ENCODE results near the gene CEP250. TPM values are rescaled to one million over a fixed set of nuclear protein-coding genes. Genes with fewer than 3 reads are reported as not detected.

The CEP250 gene
- total and polyA plus RNA-seq, 9 donors, result 15.0 to 34.8 (median 25.0) TPM

DNA sequence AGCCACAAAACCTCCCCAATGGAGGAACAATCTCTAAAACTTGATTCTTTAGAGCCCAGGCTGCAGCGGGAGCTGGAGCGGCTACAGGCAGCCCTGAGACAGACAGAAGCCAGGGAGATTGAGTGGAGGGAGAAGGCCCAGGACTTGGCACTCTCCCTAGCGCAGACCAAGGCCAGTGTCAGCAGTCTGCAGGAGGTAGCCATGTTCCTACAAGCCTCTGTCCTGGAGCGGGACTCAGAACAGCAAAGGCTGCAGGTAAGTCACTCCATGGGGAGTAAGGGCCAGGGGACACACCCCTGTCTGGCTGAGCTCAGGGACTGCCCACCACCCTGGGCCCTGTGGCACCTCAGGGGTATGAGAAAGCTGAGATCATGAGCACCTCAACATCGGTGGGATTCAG lies 49.4 kb downstream of the CEP250 start:
- 90% methylated on average over 4 of the region's 5 CpGs for WGBS (ENCODE audit: insufficient coverage)
- no peaks in the 10 kb centered on the region for H3K27me3 ChIP-seq (ENCODE audit: control insufficient read depth, insufficient read depth, low read length)
- peaks cover 15% of the 10 kb centered on the region for H3K4me1 ChIP-seq (ENCODE audit: control insufficient read depth, insufficient read depth, low read length)
- no peak for DNase-seq
- no peak overlapping the region for H3K27ac ChIP-seq (ENCODE audit: low read length)
- no peak overlapping the region for H3K4me3 ChIP-seq (ENCODE audit: low read length)
- H3K9me3 ChIP-seq (replicated peaks; ENCODE audit: control insufficient read depth, low read depth, low read length), result no peaks in the 10 kb centered on the region
- H3K36me3 ChIP-seq (ENCODE audit: control insufficient read depth, insufficient read depth, low read length), result peaks cover 81% of the 10 kb centered on the region

DNA sequence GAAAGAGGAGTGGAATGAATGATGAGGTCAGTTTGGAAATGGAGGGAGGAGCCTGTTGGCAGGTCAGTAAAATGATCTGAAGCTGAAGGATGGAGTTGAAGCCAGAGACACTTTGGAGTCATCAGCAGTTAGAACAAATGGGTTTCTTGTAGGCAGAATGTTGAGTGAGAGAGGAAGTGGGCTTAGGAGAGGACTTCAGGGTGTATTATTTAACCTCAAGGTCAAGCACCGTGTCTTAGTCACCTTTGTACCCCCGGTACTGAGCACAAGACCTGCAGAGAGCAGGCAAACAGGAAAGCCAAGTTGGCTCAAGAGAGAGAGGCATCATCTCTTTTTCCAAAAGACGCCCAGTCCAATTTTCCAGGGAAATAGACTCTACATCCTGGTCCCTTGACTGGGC lies 50.8 kb downstream of the CEP250 start:
- no peak for DNase-seq
- H3K4me1 ChIP-seq (ENCODE audit: control insufficient read depth, insufficient read depth, low read length), result peaks cover 15% of the 10 kb centered on the region
- H3K27ac ChIP-seq (ENCODE audit: low read length), result no peak overlapping the region
- no peak overlapping the region for H3K4me3 ChIP-seq (ENCODE audit: low read length)
- peaks cover 80% of the 10 kb centered on the region for H3K36me3 ChIP-seq (ENCODE audit: control insufficient read depth, insufficient read depth, low read length)
- 90% methylated on average over 2 of the region's 3 CpGs for WGBS (ENCODE audit: insufficient coverage)
- H3K9me3 ChIP-seq (replicated peaks; ENCODE audit: control insufficient read depth, low read depth, low read length), result no peaks in the 10 kb centered on the region
- no peaks in the 10 kb centered on the region for H3K27me3 ChIP-seq (ENCODE audit: control insufficient read depth, insufficient read depth, low read length)

DNA sequence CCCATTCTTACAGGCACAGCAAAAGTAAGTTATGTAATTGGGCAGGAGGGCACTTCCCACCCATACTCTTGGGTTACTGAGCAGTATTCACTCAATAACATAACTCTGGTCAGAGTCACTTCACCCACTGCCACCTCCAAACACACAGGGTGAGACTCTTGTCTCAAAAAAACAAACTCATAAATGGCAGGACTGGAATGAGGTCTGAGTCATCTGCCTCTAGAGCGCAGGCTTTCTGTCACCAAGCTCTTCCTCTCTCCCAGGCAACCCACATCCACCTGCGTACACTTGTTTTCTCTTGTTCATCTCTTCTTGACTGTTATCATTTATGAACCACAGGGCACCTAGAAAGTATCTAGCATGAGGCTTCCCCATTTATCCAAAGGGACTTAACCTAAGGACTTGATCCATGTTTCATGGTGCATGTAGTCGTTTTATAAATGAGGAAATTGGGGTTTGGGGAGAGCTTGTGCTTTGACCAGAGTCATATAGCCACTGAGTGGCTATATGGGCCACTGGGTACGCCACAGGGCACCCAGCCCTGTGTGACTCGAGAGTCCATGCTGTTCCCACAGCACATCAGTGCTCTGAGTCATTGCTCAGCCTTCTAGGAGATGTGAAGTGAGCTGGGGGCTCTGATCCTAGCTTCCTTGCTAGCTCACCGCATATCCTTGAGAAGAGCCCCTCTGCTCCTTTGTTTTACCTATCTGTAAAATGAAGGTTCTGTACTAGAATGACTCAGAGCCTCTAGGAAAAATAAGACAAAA lies 51.7 kb downstream of the CEP250 start:
- Histone ChIP-seq H3K4me3 (ENCODE audit: low read length) (no peak overlapping the region), H3K9me3 (replicated peaks; ENCODE audit: control insufficient read depth, low read depth, low read length) (no peaks in the 10 kb centered on the region), H3K4me1 (ENCODE audit: control insufficient read depth, insufficient read depth, low read length) (peaks cover 15% of the 10 kb centered on the region), H3K27ac (ENCODE audit: low read length) (no peak overlapping the region), H3K36me3 (ENCODE audit: control insufficient read depth, insufficient read depth, low read length) (peaks cover 80% of the 10 kb centered on the region), H3K27me3 (ENCODE audit: control insufficient read depth, insufficient read depth, low read length) (no peaks in the 10 kb centered on the region)
- DNase-seq, result no peak
- 96% methylated on average over 4 of the region's 6 CpGs for WGBS (ENCODE audit: insufficient coverage)

DNA sequence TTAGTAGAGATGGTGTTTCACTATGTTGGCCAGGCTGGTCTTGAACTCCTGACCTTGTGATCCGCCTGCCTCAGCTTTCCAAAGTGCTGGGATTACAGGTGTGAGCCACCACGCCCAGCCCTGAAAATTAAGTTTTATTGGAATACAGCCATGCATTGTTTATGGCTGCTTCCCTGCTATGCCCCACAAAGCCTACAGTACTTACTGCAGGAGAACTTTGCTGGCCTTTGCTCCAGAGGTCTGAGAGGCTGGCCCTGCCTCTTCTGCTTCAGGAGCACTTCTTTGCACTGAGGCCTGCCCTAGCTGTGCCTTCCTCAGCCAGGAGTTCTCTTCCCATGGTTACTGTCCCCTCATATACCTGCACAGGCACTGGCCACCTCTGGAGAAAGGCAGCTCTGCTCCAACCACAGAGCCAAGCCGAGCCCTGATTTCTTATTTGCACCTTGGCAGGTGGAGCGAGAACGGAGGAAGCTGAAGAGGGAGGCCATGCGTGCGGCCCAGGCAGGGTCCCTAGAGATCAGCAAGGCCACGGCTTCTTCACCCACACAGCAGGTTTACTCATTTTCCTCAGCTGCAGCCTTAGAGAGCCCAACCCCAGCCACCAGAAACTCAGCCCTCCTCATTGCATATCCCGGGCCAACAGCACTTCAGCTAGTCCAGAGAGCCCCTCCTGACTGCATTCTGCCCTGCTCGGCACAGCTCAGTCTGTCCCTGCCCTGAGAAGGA lies 53.3 kb downstream of the CEP250 start:
- Histone ChIP-seq H3K4me3 (ENCODE audit: low read length) (no peak overlapping the region), H3K36me3 (ENCODE audit: control insufficient read depth, insufficient read depth, low read length) (peaks cover 76% of the 10 kb centered on the region), H3K4me1 (ENCODE audit: control insufficient read depth, insufficient read depth, low read length) (peaks cover 8% of the 10 kb centered on the region), H3K27me3 (ENCODE audit: control insufficient read depth, insufficient read depth, low read length) (no peaks in the 10 kb centered on the region), H3K9me3 (replicated peaks; ENCODE audit: control insufficient read depth, low read depth, low read length) (no peaks in the 10 kb centered on the region), H3K27ac (ENCODE audit: low read length) (no peak overlapping the region)
- WGBS (ENCODE audit: insufficient coverage), result 90% methylated on average over 7 of the region's 10 CpGs
- DNase-seq, result no peak

DNA sequence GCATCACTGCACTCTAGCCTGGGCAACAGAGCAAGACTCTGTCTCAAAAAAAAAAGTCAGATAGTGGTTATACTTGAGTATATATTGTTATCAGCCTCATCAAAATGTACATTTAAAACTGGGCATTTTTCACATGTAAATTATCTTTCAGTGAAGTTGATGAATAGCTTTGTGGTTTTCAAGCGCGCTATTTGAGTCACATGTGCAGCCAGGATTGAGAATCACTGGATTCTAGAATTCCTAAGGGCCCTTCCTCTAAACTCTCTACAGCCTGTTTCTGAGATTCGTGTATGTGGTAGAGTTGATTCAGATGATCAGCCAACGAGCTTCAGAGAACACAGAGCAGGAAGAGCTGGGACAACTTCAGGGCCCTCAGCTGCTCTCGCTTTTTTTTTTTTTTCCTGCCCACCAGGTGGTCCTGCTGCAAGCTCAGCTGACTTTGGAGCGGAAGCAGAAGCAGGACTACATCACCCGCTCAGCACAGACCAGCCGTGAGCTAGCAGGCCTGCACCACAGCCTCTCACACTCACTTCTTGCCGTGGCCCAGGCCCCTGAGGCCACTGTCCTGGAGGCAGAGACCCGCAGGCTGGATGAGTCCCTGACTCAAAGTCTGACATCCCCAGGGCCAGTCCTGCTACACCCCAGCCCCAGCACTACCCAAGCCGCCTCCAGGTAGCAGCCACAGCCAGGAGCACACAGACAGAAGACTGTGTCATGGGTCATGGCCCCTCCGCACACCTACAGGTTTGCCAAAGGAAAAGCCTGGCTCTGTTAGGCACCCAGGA lies 55.7 kb downstream of the CEP250 start:
- H3K27me3 ChIP-seq (ENCODE audit: control insufficient read depth, insufficient read depth, low read length), result no peaks in the 10 kb centered on the region
- no peaks in the 10 kb centered on the region for H3K4me1 ChIP-seq (ENCODE audit: control insufficient read depth, insufficient read depth, low read length)
- no peaks in the 10 kb centered on the region for H3K9me3 ChIP-seq (replicated peaks; ENCODE audit: control insufficient read depth, low read depth, low read length)
- DNase-seq, result peak; percentile 37
- H3K4me3 ChIP-seq (ENCODE audit: low read length), result no peak overlapping the region
- no peak overlapping the region for H3K27ac ChIP-seq (ENCODE audit: low read length)
- peaks cover 80% of the 10 kb centered on the region for H3K36me3 ChIP-seq (ENCODE audit: control insufficient read depth, insufficient read depth, low read length)
- 55% methylated on average over 5 of the region's 12 CpGs for WGBS (ENCODE audit: insufficient coverage)

DNA sequence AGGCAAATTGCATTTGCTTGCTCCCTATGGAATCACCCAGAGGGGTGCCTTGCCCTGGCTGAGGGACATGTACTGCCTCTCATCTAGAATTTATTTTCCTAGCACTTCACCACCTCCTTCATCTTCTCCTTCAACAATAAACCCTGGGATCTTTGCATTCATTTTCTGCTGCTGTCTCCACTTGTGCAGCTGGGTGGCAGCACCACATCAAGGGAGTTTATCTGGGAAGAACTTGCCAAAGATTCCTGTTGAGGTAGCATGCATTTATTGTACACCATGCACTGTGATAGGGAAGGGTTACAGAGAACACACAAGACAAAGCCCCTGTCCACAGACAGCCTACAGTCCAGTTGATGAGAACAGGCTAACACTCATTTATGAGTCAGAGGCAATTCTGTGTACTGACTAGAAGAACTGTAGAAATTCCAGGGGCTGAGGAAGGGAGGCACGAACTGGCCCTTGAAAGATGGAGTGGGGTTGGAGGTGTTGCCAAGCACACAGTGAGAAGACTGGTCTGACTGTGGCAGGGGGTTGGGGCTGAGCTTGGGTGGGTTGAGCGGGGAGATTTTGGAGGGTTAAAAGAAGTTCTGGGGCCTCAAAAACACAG lies 56.5 kb downstream of the CEP250 start:
- DNase-seq, result peak; percentile 66
- WGBS (ENCODE audit: insufficient coverage), result no CpG with 5 or more reads among the region's 2 CpGs
- no peak overlapping the region for H3K27ac ChIP-seq (ENCODE audit: low read length)

DNA sequence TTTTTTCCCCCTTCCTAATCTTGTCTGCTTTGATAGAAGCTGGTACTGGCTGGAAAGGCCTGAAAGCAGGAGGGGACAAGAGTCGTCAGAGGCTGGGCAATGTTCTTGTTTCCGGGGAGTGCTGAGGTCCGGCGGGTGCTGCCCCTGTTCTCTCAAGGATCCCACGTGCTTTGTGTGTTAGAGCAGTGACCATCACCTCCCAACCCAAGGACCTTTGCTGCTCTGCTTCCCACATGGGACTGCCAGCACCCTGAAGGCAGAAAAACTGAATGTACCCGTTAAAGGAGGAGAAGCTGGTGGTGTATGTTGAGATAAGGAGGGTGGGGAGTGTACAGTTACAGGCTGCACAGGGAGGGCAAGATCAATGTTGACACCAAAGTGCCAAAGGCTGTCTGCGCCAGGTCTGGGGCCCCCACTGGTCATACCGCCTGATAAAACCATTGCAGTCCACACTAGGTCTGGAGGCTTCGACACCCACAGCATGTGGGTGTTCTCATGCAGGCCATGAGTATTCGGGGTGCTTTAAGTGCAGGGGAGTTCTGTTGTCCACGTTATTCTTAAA lies 59.1 kb downstream of the CEP250 start:
- H3K4me3 ChIP-seq (ENCODE audit: low read length), result no peak overlapping the region
- no peaks in the 10 kb centered on the region for H3K4me1 ChIP-seq (ENCODE audit: control insufficient read depth, insufficient read depth, low read length)
- H3K9me3 ChIP-seq (replicated peaks; ENCODE audit: control insufficient read depth, low read depth, low read length), result no peaks in the 10 kb centered on the region
- no peak overlapping the region for H3K27ac ChIP-seq (ENCODE audit: low read length)
- DNase-seq, result no peak
- H3K36me3 ChIP-seq (ENCODE audit: control insufficient read depth, insufficient read depth, low read length), result peaks cover 52% of the 10 kb centered on the region
- 90% methylated on average over 5 of the region's 11 CpGs for WGBS (ENCODE audit: insufficient coverage)
- H3K27me3 ChIP-seq (ENCODE audit: control insufficient read depth, insufficient read depth, low read length), result no peaks in the 10 kb centered on the region

More for the DNA sequence above, 56.5 kb downstream of the CEP250 start:
- Histone ChIP-seq H3K9me3 (replicated peaks; ENCODE audit: control insufficient read depth, low read depth, low read length) (no peaks in the 10 kb centered on the region), H3K27me3 (ENCODE audit: control insufficient read depth, insufficient read depth, low read length) (no peaks in the 10 kb centered on the region), H3K36me3 (ENCODE audit: control insufficient read depth, insufficient read depth, low read length) (peaks cover 73% of the 10 kb centered on the region), H3K4me3 (ENCODE audit: low read length) (no peak overlapping the region), H3K4me1 (ENCODE audit: control insufficient read depth, insufficient read depth, low read length) (no peaks in the 10 kb centered on the region)

DNA sequence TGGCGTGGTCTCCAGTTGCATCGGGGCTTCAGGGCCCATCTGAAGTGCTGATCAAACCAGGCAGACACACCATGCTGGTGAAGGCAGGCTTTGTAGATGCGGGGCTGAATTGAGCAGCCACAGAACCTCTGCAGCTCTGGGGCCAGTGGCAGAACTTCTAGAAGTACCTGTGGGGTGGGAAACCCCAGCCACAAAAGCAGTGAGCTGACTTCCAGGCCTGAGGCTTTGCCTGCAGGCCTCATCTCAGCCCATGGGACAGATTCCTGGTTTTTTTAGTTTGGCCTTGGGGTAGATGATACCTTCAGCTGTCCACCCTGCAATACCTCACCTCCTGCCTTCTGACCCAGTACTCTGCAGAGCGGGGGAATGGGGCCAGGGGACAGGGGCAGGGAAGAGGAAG lies 59.9 kb downstream of the CEP250 start:
- no peak for DNase-seq
- Histone ChIP-seq H3K27ac (ENCODE audit: low read length) (no peak overlapping the region), H3K36me3 (ENCODE audit: control insufficient read depth, insufficient read depth, low read length) (peaks cover 43% of the 10 kb centered on the region), H3K4me1 (ENCODE audit: control insufficient read depth, insufficient read depth, low read length) (no peaks in the 10 kb centered on the region), H3K27me3 (ENCODE audit: control insufficient read depth, insufficient read depth, low read length) (no peaks in the 10 kb centered on the region), H3K4me3 (ENCODE audit: low read length) (no peak overlapping the region), H3K9me3 (replicated peaks; ENCODE audit: control insufficient read depth, low read depth, low read length) (no peaks in the 10 kb centered on the region)
- WGBS (ENCODE audit: insufficient coverage), result 100% methylated on average over 3 of the region's 4 CpGs

DNA sequence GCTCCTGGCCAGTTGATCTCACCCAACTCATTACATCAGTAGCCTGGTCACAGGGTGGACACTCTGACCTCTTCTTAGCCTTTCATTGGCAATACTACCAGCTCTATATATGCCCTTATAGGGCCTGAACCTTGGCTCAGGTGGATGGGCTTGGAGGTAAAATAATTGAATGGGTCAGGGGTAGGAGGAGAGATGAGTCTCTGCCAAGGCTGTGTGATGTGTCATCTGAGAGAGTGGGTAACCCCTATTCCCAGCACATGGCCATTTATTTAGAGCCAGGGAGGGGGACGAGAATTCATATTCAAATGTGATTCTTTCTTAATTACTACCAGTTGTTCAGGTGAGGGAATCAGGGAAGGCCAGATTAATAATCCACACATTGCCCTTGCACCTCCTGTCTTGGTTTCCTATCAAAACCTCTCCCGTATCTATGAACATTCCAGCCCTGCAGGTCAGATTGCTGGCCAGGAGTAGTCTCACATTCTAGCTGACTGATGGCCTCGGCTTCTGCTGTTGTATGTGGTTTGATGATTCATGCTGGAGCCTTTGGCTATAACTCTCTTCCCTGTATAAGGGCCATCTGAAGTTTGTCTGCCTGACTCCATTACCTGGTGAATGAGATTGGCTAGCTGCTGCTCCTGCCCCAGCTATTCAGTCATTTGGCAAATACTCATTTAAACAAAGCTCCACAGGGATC lies 60.7 kb downstream of the CEP250 start:
- H3K4me3 ChIP-seq (ENCODE audit: low read length), result no peak overlapping the region
- 80% methylated on average over 1 of the region's 3 CpGs for WGBS (ENCODE audit: insufficient coverage)
- DNase-seq, result no peak
- no peaks in the 10 kb centered on the region for H3K4me1 ChIP-seq (ENCODE audit: control insufficient read depth, insufficient read depth, low read length)
- H3K27ac ChIP-seq (ENCODE audit: low read length), result no peak overlapping the region
- H3K27me3 ChIP-seq (ENCODE audit: control insufficient read depth, insufficient read depth, low read length), result no peaks in the 10 kb centered on the region
- no peaks in the 10 kb centered on the region for H3K9me3 ChIP-seq (replicated peaks; ENCODE audit: control insufficient read depth, low read depth, low read length)
- peaks cover 35% of the 10 kb centered on the region for H3K36me3 ChIP-seq (ENCODE audit: control insufficient read depth, insufficient read depth, low read length)
